GM19035 (cell line): ENCODE data around the gene SYNDIG1.

Experiments
- ATAC-seq: cut with Tn5 transposase; IDR thresholded peaks from one replicate; pipeline ENCODE4 v1.9.1; 2021; ENCODE audit not compliant: unreplicated experiment

SYNDIG1 gene

GRCh38 chr20:24446811-24447210 lies 22.6 kb upstream of the SYNDIG1 start:
- ATAC-seq: no peak

GRCh38 chr20:24448170-24448569 lies 21.3 kb upstream of the SYNDIG1 start:
- no peak for ATAC-seq

- no peak for ATAC-seq
Observed at GRCh38 chr20:24449026-24449720, 20.3 kb upstream of the SYNDIG1 start.

- ATAC-seq: no peak
Observed at GRCh38 chr20:24450177-24450576, 19.3 kb upstream of the SYNDIG1 start.

GRCh38 chr20:24450624-24451376 lies 18.6 kb upstream of the SYNDIG1 start:
- ATAC-seq: no peak

GRCh38 chr20:24451428-24451827 lies 18.0 kb upstream of the SYNDIG1 start:
- ATAC-seq: no peak

GRCh38 chr20:24452016-24452415 lies 17.4 kb upstream of the SYNDIG1 start:
- no peak for ATAC-seq

- ATAC-seq: no peak
Observed at GRCh38 chr20:24452498-24453127, 16.8 kb upstream of the SYNDIG1 start.

GRCh38 chr20:24453869-24454268 lies 15.6 kb upstream of the SYNDIG1 start:
- ATAC-seq: no peak

- ATAC-seq: no peak
Observed at GRCh38 chr20:24455081-24455480, 14.3 kb upstream of the SYNDIG1 start.

GRCh38 chr20:24456398-24456781 lies 13.0 kb upstream of the SYNDIG1 start:
- ATAC-seq: no peak

GRCh38 chr20:24458436-24458835 lies 11.0 kb upstream of the SYNDIG1 start:
- no peak for ATAC-seq

- ATAC-seq: no peak
Observed at GRCh38 chr20:24459733-24460132, 9.7 kb upstream of the SYNDIG1 start.

GRCh38 chr20:24460712-24461111 lies 8.7 kb upstream of the SYNDIG1 start:
- no peak for ATAC-seq

GRCh38 chr20:24461848-24462247 lies 7.6 kb upstream of the SYNDIG1 start:
- ATAC-seq: no peak

GRCh38 chr20:24462460-24463010 lies 6.9 kb upstream of the SYNDIG1 start:
- ATAC-seq: no peak

- no peak for ATAC-seq
Observed at GRCh38 chr20:24465159-24465558, 4.3 kb upstream of the SYNDIG1 start.

GRCh38 chr20:24465730-24466129 lies 3.7 kb upstream of the SYNDIG1 start:
- ATAC-seq: no peak

GRCh38 chr20:24468401-24469115 lies 871 bp upstream of the SYNDIG1 start:
- no peak for ATAC-seq

GRCh38 chr20:24469894-24470745 lies 691 bp downstream of the SYNDIG1 start:
- ATAC-seq: no peak
